ENCODE data around the gene NFIB.

The NFIB gene

GRCh38 chr9:14133394-14133793, 180.5 kb downstream of the NFIB start:
- DNase-seq (ENCODE audit: low read depth) = no peak
- H3K4me3 ChIP-seq (ENCODE audit: low read depth, low read length) = no peak overlapping the region
- no peak for TF ChIP-seq CTCF (conservative IDR thresholded peaks at IDR 0.05; ENCODE audit: low read depth, low read length)

GRCh38 chr9:14132775-14133174, 181.2 kb downstream of the NFIB start:
- peak; percentile 32 for DNase-seq (ENCODE audit: low read depth)
- TF ChIP-seq CTCF (conservative IDR thresholded peaks at IDR 0.05; ENCODE audit: low read depth, low read length) = no peak
- no peak overlapping the region for H3K4me3 ChIP-seq (ENCODE audit: low read depth, low read length)

GRCh38 chr9:14131356-14132088, 182.4 kb downstream of the NFIB start:
- TF ChIP-seq CTCF (conservative IDR thresholded peaks at IDR 0.05; ENCODE audit: low read depth, low read length) = no peak
- no peak overlapping the region for H3K4me3 ChIP-seq (ENCODE audit: low read depth, low read length)
- DNase-seq (ENCODE audit: low read depth) = no peak

- no peak overlapping the region for H3K4me3 ChIP-seq (ENCODE audit: low read depth, low read length)
- TF ChIP-seq CTCF (conservative IDR thresholded peaks at IDR 0.05; ENCODE audit: low read depth, low read length) = no peak
- DNase-seq (ENCODE audit: low read depth) = peak; percentile 50
Measured at GRCh38 chr9:14127656-14128055, 186.3 kb downstream of the NFIB start.

- H3K4me3 ChIP-seq (ENCODE audit: low read depth, low read length) = no peak overlapping the region
- DNase-seq (ENCODE audit: low read depth) = peak; percentile 75
- TF ChIP-seq CTCF (conservative IDR thresholded peaks at IDR 0.05; ENCODE audit: low read depth, low read length) = no peak
Measured at GRCh38 chr9:14119694-14120514, 194.0 kb downstream of the NFIB start.

GRCh38 chr9:14112226-14112625, 201.7 kb downstream of the NFIB start:
- no peak for DNase-seq (ENCODE audit: low read depth)
- no peak for TF ChIP-seq CTCF (conservative IDR thresholded peaks at IDR 0.05; ENCODE audit: low read depth, low read length)
- H3K4me3 ChIP-seq (ENCODE audit: low read depth, low read length) = no peak overlapping the region

Measured in choroid plexus epithelial cell (primary cell).